Measurements from ENCODE around the gene SENP5. TPM values are rescaled to one million over a fixed set of nuclear protein-coding genes. Genes with fewer than 3 reads are reported as not detected.

The SENP5 gene
- total and polyA plus RNA-seq, 9 of the 15 experiments (the other 6 are each of a cell fraction or from before 2014, with no cell fraction given), result 18.3 to 59.7 (median 35.8) TPM

DNA sequence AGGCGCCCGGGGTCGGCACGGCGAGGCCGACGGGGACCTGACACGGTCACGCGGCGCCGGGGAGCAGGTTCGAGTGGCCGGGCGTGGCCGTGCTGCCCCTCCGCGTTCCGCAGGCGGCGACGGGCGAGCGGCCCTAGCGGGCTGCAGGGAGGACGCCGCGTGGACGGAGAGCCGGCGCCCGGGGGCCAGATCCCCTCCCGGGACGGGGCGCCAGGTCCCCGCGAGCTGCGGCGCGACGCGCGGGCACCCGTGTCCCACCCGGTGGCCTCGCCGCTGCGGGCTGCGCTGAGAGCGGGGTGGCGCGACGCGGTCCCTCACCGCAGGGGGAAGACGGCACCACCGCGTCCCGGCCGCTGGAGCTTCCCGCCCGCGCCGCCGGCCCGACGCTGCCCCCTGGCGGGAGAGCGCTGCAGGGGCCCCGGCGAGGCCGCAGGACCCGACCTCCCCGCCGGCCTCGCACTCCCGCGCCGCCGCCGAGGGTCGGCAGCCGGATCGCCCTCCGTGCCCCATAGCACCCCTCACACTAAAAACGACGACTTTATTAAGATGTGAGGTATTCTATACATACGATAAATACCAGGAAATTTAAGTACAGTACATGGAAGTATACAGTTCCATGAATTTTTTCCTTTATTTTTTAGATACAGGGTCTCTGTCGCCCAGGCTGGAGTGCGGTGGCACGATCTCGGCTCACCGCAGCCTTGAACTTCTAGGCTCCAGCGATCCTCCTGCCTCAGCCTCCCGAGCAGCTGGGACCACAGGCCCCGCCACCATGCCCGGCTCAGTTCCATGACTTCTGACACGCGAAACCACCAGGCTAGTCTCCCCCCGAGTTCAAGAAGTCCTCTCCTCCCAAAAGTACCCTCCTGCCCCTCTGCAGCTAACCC lies 102.2 kb downstream of the SENP5 start (continued):
- peak; percentile 22 to 82; a peak in 3 of 4 replicates for TF ChIP-seq NONO (IDR thresholded peaks at IDR 0.05; ENCODE audit: low read depth in 2 of 2, low read length in 1 of 2)
- TF ChIP-seq FUS (optimal IDR thresholded peaks at IDR 0.05; ENCODE audit: low read depth, low read length), result peak; percentile 61
- TF ChIP-seq ZNF445 (CRISPR knock-in tag; IDR thresholded peaks at IDR 0.05; ENCODE audit: low read depth), result no peak
- TF ChIP-seq ATF7 (IDR thresholded peaks at IDR 0.05), result peak; percentile 27; the same call in 1 of the 2 replicates
- TF ChIP-seq ZKSCAN1 (IDR thresholded peaks at IDR 0.05; ENCODE audit: low read depth, low read length), result no peak
- TF ChIP-seq FOXJ3 (CRISPR knock-in tag; IDR thresholded peaks at IDR 0.05), result no peak
- peak; percentile 34 for TF ChIP-seq SAP30 (IDR thresholded peaks at IDR 0.05; ENCODE audit: borderline replicate concordance, insufficient read depth, low read depth, low read length, poor library complexity, severe bottlenecking)
- TF ChIP-seq HCFC1 (IDR thresholded peaks at IDR 0.05; ENCODE audit: low read depth, low read length), result peak; percentile 39
- TF ChIP-seq, protein P1, sequence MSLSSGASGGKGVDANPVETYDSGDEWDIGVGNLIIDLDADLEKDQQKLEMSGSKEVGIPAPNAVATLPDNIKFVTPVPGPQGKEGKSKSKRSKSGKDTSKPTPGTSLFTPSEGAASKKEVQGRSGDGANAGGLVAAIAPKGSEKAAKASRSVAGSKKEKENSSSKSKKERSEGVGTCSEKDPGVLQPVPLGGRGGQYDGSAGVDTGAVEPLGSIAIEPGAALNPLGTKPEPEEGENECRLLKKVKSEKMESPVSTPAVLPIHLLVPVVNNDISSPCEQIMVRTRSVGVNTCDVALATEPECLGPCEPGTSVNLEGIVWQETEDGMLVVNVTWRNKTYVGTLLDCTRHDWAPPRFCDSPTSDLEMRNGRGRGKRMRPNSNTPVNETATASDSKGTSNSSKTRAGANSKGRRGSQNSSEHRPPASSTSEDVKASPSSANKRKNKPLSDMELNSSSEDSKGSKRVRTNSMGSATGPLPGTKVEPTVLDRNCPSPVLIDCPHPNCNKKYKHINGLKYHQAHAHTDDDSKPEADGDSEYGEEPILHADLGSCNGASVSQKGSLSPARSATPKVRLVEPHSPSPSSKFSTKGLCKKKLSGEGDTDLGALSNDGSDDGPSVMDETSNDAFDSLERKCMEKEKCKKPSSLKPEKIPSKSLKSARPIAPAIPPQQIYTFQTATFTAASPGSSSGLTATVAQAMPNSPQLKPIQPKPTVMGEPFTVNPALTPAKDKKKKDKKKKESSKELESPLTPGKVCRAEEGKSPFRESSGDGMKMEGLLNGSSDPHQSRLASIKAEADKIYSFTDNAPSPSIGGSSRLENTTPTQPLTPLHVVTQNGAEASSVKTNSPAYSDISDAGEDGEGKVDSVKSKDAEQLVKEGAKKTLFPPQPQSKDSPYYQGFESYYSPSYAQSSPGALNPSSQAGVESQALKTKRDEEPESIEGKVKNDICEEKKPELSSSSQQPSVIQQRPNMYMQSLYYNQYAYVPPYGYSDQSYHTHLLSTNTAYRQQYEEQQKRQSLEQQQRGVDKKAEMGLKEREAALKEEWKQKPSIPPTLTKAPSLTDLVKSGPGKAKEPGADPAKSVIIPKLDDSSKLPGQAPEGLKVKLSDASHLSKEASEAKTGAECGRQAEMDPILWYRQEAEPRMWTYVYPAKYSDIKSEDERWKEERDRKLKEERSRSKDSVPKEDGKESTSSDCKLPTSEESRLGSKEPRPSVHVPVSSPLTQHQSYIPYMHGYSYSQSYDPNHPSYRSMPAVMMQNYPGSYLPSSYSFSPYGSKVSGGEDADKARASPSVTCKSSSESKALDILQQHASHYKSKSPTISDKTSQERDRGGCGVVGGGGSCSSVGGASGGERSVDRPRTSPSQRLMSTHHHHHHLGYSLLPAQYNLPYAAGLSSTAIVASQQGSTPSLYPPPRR (CRISPR knock-in tag; IDR thresholded peaks at IDR 0.05; ENCODE audit: borderline replicate concordance), result peak; percentile 52; the same call in 1 of the 2 replicates
- 0 out of 2 replicates have a peak, but pooled peaks have one; percentile 44 for TF ChIP-seq CREM (IDR thresholded peaks at IDR 0.05; ENCODE audit: low read depth)
- TF ChIP-seq L3MBTL2 (IDR thresholded peaks at IDR 0.05), result peak; percentile 98
- TF ChIP-seq TAF1 (IDR thresholded peaks at IDR 0.05; ENCODE audit: control insufficient read depth, extremely low read depth, insufficient read depth, low read length, severe bottlenecking), result peak; percentile 30
- TF ChIP-seq ZNF780A (CRISPR knock-in tag; IDR thresholded peaks at IDR 0.05), result no peak
- TF ChIP-seq ZNF174 (CRISPR knock-in tag; IDR thresholded peaks at IDR 0.05), result no peak
- 0 out of 2 replicates have a peak, but pooled peaks have one; percentile 20 for TF ChIP-seq TARDBP (IDR thresholded peaks at IDR 0.05)
- TF ChIP-seq NR2F6 (CRISPR knock-in tag; IDR thresholded peaks at IDR 0.05), result no peak
- TF ChIP-seq, protein P2, sequence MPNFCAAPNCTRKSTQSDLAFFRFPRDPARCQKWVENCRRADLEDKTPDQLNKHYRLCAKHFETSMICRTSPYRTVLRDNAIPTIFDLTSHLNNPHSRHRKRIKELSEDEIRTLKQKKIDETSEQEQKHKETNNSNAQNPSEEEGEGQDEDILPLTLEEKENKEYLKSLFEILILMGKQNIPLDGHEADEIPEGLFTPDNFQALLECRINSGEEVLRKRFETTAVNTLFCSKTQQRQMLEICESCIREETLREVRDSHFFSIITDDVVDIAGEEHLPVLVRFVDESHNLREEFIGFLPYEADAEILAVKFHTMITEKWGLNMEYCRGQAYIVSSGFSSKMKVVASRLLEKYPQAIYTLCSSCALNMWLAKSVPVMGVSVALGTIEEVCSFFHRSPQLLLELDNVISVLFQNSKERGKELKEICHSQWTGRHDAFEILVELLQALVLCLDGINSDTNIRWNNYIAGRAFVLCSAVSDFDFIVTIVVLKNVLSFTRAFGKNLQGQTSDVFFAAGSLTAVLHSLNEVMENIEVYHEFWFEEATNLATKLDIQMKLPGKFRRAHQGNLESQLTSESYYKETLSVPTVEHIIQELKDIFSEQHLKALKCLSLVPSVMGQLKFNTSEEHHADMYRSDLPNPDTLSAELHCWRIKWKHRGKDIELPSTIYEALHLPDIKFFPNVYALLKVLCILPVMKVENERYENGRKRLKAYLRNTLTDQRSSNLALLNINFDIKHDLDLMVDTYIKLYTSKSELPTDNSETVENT (CRISPR knock-in tag; IDR thresholded peaks at IDR 0.05), result peak; percentile 79
- TF ChIP-seq, protein P3, sequence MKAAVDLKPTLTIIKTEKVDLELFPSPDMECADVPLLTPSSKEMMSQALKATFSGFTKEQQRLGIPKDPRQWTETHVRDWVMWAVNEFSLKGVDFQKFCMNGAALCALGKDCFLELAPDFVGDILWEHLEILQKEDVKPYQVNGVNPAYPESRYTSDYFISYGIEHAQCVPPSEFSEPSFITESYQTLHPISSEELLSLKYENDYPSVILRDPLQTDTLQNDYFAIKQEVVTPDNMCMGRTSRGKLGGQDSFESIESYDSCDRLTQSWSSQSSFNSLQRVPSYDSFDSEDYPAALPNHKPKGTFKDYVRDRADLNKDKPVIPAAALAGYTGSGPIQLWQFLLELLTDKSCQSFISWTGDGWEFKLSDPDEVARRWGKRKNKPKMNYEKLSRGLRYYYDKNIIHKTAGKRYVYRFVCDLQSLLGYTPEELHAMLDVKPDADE (conservative IDR thresholded peaks at IDR 0.05; ENCODE audit: control insufficient read depth, low read depth, low read length), result peak; percentile 71
- TF ChIP-seq CBX3 (IDR thresholded peaks at IDR 0.05; ENCODE audit: borderline replicate concordance in 1 of 2, low read length in 2 of 2), result 0 out of 3 replicates have a peak, but pooled peaks of 1 of the 2 experiments have one; percentile 5

Data from K562 (cell line).